H1 (cell line): ENCODE data around the gene TAPT1. TPM values are rescaled to one million over a fixed set of nuclear protein-coding genes. Genes with fewer than 3 reads are reported as not detected.

Experiments
- BACH1 ChIP-seq: IDR thresholded peaks from 2 replicates; pipeline ENCODE4 v1.6.1; 2012; ENCODE audit warnings: low read length, improper control_type of control experiment
- CHD7 ChIP-seq: fragments of 300-600 bp; sonication (generic); IDR thresholded peaks from 2 replicates; pipeline ENCODE4 v1.7.1; 2012; ENCODE audit warnings: low read length, moderate library complexity, mild to moderate bottlenecking, inconsistent platforms; ENCODE audit not compliant: insufficient replicate concordance
- CTCF ChIP-seq, 3 experiments: IDR thresholded peaks; 1 replicate in 2 of 3; 2 replicates in 1 of 3; pipeline versions ENCODE4 v1.5.1 to v1.6.1; 2011; ENCODE audit warnings: low read length in 3 of 3, mild to moderate bottlenecking in 3 of 3, inconsistent platforms in 2 of 3, low read depth in 1 of 3, moderate library complexity in 1 of 3; ENCODE audit not compliant: insufficient read depth in 1 of 3; ENCODE audit errors: control extremely low read depth in 1 of 3
- GABPA ChIP-seq: IDR thresholded peaks from 2 replicates; pipeline ENCODE4 v1.6.1; 2011; ENCODE audit warnings: mild to moderate bottlenecking, low read length, moderate library complexity, borderline replicate concordance; ENCODE audit not compliant: insufficient read depth
- GTF2F1 ChIP-seq: IDR thresholded peaks from 2 replicates; pipeline ENCODE4 v1.6.1; 2012; ENCODE audit warnings: low read depth, low read length, improper control_type of control experiment, borderline replicate concordance
- NRF1 ChIP-seq: IDR thresholded peaks from 2 replicates; pipeline ENCODE4 v1.6.1; 2011; ENCODE audit warnings: mild to moderate bottlenecking, low read depth, low read length, improper control_type of control experiment
- POU5F1 ChIP-seq: IDR thresholded peaks from 2 replicates; pipeline ENCODE4 v1.6.1; 2011; ENCODE audit warnings: low read depth, mild to moderate bottlenecking, low read length, moderate library complexity
- SP2 ChIP-seq: IDR thresholded peaks from 2 replicates; pipeline ENCODE4 v1.6.1; 2012; ENCODE audit warnings: mild to moderate bottlenecking, low read length, inconsistent platforms
- ZNF274 ChIP-seq: IDR thresholded peaks from 2 replicates; pipeline ENCODE4 v1.7.0; 2012; ENCODE audit warnings: low read length, borderline replicate concordance; ENCODE audit errors: extremely low read depth
- polyA plus RNA-seq, 7 experiments: library from polyadenylated mRNA; depleted of rRNA in 3 of 7; stranded (reverse) in 5 of 7; unstranded in 2 of 7; fragments of >200 nt in 5 of 7; fragments of 200-250 nt in 2 of 7; gene quantifications; 1 replicate in 5 of 7; 2 replicates in 1 of 7; 4 replicates in 1 of 7; pipeline versions ENCODE4 v1.2.1 to v1.2.3, GENCODE V29; 2011 to 2013; ENCODE audit warnings: missing spikeins in 2 of 7, mixed read lengths in 2 of 7
- total RNA-seq: library from RNA; stranded (reverse); fragmentation: NEBNext Ultra II Directional; extraction: Animal tissue kit (Norgen Biotek cat#: 25700); gene quantifications from 2 replicates; pipeline ENCODE4 v1.2.1, GENCODE V29; 2021

TAPT1 gene
- total and polyA plus RNA-seq, 2 of the 8 experiments (the other 6 are each of a cell fraction or from before 2014, with no cell fraction given), result 4.2 to 15.3 TPM

DNA sequence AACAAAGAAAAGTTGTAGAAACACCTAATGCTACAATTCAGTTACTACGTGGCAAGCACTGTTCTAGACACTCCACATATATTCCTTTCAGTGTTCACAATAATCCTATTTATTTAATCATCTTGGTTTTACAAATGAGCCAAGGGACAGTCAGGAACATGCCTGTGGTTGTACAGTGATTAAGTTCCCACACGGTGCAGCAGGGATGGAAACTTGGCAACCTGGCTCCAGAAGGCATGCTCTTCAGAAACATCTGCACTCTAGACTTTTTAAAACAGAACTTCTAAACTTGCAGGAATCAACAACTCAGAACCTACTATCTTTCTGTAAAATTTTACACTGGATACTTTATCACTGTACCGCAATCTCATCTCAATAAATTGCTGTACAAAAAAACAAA, 32.1 kb downstream of the TAPT1 start (continued):
- TF ChIP-seq CHD7, result no peak
- no peak for TF ChIP-seq GTF2F1
- no peak for TF ChIP-seq CTCF (IDR thresholded peaks at IDR 0.05; ENCODE audit: control extremely low read depth in 1 of 3, insufficient read depth in 1 of 3, low read depth in 1 of 3, low read length in 3 of 3)
- TF ChIP-seq GABPA, result no peak
- TF ChIP-seq NRF1, result no peak
- TF ChIP-seq BACH1, result no peak
- TF ChIP-seq POU5F1, result no peak
- no peak for TF ChIP-seq SP2
- TF ChIP-seq ZNF274, result no peak
